ENCODE results near the gene CEMIP2.

The CEMIP2 gene

DNA sequence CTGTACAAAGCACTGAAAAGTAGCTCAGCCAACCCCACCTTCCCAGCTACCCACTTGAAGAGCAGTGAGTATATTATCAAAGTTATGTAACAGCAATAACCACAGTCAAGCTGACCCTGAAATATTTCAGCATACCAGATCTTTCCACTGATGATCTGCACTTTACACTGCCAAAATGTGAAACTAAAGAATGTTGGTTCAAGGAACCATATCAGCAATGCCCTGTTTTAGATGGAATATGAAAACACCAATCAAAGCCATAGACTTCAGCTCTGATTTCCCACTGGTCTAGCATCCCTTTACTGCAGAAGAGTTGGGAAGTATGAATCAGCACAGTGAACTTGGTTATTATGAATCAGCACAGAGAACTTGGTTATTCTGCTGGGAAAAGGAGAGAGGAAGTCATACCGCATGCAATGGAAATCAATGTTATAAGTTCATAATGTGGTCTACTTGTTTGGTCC is 20.0 kb downstream of the CEMIP2 start:
- DNase-seq: no peak

GRCh38 chr9:71747576-71747975 is 20.7 kb downstream of the CEMIP2 start:
- DNase-seq: no peak

- DNase-seq: no peak
Observed at GRCh38 chr9:71746758-71747125, 21.6 kb downstream of the CEMIP2 start.

DNA sequence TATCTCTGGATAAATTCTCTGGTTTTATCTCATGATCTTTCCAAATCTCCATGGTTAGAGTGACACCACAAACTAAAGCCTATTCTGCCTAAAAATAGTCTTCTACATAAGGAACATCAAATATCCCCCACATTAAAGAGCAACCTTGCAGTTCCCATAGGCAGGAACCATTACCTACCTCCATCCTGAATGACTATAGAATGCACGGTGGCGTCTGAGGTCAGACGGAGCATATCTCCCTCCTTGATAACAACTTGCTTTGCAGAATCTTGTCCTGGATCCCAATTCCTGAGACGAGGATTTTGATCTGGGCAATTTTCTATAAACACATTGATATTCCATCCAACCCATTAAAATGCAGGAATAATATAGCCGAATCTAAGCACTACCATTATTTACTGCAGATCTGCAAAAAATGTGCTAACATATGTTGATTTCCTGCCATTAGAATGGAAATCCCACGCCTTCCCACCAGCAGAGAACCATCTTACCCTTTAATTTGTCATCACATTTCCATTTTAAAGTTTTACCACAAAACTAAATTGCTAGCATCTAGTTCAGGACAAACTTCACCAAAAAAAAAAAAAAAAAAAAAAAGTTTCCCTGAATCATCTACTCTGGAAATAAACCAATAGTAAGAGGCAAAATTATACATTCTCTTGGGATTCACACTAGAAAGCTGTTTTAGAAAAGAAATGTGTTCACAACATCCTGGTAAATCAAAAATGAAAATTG is 22.1 kb downstream of the CEMIP2 start:
- DNase-seq: no peak

DNA sequence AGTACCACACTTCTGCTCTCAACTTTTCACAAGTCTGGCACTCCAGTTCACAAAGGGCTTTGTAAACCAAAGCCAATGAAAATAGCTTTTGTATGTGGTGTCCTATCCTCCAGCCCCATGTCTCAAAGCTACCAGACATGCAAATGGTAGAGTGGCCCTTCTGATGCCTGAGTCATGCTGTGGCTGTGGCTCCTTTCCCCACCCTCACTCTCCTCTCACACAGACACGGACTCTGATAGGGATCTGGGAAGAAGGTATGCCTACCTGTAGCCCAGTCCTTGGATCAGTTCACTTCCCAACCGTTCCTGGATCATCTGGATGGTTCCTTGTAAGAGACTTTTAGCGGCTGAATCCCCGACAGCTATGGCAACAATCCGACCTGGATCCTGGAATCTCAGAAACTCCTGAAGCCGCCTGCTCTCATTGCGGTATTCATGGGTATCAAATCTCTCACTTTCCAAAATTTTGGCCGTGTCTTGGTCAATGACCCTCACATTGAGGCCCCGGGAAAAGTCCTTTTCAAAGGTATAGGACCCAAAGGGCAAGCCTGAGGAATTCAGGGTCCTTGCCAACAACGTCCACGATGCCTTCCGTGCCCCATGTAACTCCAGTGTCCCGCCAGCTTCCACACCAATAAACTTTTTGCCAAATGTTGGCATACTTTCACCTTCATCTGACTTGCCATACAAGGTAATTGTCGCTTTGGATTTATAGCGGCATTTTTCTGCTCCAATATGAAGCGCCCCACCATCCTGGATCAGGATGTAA is 23.4 kb downstream of the CEMIP2 start:
- DNase-seq: no peak

DNA sequence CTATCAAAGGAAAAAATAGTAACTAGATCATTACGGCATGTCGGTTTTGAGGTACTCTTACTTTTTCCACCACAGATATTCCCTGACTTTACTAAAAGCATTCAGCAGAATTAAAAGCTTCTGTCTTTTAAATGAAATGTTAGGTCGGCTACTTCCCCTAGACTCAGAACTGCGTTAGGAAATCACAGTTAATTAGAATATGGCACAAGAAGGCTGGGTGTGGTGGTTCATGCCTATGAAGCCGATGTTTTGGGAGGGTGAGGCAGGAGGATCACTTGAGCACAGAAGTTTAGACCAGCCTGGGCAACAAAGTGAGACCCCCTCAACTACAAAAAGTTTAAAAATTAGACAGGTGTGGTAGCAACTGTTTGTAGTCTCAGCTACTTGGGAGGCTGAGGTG is 24.4 kb downstream of the CEMIP2 start:
- no peak for DNase-seq

DNA sequence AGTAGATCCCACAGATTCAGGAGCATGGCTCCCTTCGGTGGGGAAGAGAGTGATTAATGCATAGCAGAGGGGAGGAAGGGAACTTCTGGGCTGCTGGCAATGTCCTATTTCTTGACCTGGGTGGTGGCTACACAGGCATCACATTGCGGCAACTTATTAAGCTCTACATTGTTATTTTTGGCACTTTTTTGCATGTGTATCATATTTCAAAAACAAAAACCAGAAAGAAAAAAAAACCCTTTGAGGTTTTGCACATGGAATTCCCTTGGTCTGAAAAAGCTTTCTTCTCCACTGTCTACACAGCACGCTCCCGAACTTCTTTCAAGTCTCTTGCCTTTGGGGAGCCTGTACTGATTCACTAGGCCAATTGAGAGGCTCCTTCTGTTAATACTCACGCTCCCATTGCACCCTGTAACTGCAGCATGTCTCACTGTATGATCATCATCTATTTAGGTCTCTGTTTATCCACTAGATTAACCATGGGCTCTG is 25.1 kb downstream of the CEMIP2 start:
- no peak for DNase-seq

- DNase-seq: no peak
Observed at GRCh38 chr9:71742703-71743102, 25.6 kb downstream of the CEMIP2 start.

GRCh38 chr9:71741926-71742648 is 26.2 kb downstream of the CEMIP2 start:
- DNase-seq: no peak

- no peak for DNase-seq
Observed at GRCh38 chr9:71740199-71740598, 28.1 kb downstream of the CEMIP2 start.

DNA sequence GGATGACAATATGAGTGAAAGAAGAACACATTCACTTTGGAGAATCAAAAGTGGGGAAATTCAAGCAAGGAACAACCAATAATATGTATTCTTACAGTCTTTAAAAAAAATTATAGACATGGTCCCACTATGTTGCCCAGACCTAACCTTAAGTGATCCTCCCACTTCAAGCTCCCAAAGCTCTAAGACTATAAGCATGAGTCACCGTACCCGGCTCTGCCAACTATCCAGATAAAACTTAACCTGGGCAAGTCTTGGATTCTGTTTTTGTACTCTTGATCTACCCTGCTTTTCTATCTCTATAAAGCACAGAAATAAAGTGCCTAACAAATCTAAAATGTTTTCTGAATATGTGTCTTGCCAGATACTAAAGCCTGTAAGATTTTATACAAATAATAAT is 30.9 kb downstream of the CEMIP2 start:
- DNase-seq: no peak

DNA sequence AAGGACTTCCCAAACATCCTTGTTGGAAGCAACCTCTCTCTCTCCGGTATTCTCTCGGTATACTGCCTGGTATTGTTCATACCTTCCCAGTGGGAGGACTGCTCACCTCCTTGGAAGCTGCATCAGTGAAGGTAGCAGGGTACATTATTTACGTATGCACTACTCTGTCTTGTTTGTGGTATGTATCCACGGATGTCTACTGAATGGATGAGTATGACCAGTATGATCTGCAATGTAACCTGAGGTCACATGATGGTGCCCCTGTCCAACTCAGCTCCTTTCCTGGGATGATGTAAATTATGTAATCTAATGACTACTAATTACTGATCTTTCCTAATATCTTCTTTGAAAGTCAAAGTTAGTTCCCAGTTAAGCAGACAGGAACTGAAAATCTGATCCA is 32.1 kb downstream of the CEMIP2 start:
- no peak for DNase-seq

DNA sequence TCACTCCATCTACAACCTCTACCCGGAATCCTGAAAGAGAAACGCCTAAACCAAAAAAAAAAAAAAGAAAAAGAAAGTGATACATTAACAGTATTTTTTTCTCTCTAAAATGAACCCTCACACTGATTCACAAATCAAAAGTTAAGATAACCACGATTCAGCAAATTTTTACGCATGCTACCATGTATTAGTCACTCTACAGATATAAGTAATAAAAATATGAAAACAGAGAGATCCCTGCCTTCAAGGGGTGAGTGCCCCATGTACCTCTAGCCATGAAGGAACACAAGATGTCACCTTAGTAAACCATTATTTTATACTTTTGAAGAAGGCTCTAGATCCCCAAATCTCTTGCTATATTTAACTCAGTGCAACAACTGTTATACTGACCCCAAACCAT is 33.4 kb downstream of the CEMIP2 start:
- no peak for DNase-seq

DNA sequence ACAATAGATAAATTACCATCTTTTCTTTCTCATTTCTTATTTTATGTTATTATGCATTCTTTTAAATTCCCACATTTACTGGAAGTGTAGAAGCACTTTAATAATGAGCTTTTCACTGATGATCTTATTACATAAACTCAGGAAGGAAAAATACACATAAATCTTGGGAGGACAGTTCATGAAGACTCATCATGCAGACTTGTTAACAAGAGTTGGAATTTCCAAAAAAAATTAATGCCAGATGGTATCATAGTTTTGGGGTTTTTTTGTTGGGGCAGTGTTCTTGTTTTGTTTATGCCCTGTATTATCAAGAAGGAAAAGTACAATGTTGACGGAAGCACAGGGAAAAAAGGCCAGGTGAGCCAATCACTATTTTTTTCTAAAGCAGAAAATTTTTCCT is 35.1 kb downstream of the CEMIP2 start:
- DNase-seq: no peak

DNA sequence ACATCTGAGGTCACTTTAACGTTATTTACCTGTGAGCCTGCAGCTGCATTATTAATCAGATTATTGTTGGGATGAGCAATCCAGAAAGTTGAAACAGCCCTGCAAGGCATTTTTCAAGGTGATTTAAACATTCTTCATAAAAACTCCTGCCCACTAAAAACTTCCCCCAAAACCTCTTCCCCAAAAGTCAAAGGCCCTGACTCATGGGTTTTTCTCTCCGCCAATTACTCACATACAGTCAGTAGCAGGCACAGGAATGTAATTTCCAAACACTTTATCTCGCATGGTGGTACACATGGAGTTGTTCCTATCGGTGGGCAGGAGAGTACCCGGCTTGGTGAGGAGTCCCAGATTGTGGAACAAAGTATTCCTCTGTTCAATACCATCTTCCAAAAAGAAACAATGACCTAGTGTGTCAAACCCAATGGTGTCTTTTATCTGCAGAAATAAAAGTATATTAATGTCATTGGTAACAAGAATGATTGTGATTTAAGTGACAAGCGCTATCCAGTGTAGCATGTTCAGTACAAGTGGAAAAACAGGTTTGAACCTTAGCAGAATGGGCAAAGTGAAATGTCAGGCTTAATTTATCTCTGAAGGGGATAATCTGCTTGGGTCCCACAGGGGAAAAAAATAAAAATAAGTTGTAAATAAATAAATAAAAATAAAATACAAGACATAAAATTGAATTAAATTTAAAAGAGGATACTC is 38.3 kb downstream of the CEMIP2 start:
- DNase-seq: no peak

GRCh38 chr9:71726723-71727122 is 41.6 kb downstream of the CEMIP2 start:
- DNase-seq: no peak

- no peak for DNase-seq
Observed at GRCh38 chr9:71725590-71726338, 42.5 kb downstream of the CEMIP2 start.

DNA sequence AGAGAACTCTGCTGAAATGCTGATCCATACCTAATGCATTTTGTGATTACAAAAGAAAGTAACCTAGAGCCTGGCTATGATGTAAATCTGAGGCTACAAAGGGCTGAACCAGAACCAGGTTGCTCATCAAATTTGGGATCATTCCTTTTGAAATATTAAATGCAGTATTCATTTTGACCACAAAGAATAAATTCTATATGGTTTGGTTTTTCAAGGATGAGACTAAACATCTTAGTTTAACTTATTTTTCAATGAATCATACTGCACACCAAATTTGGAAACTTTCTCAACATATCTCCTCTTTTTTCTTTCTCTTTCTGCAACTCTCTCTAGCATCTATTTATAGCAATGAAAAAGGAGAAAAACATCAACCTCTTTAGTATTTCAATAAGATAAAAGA is 46.5 kb downstream of the CEMIP2 start:
- DNase-seq: no peak

DNA sequence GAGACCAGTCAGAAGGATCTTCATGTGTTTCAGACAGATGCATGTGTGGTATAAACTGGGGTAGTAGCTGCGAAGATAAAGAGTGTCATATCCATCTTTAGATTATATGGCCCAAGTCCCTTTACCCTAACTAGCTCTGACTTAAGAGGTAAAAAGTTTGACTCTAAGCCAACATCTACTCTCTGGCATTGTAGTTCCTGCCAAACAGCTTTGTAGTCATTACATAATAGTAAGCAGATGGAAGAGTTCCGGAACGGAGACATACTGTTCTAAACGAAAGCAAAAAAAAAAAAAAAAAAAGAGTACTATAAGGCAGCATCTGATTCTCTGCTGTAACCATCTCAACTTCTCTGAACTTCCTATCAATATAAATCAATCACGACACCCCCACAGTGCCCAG is 48.8 kb downstream of the CEMIP2 start:
- no peak for DNase-seq

DNA sequence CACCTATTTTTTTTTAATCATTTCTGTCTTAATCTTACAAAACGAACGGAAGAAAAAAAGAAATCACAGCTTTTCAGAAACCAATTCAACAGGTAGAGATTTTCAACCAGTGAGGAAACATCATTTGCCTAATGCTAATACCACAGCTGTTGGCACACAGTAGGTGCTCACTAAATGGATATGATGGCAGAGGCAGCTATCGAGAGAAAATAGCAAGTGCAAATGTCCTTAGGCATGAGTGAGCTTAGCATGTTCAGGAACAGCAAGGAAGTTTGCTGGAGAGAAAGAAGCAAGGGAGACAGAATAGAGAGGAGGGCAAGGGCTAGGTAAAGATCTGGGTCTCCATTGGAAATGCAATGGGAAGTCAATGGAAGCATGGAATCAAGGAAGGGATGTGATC is 49.2 kb downstream of the CEMIP2 start:
- no peak for DNase-seq

DNA sequence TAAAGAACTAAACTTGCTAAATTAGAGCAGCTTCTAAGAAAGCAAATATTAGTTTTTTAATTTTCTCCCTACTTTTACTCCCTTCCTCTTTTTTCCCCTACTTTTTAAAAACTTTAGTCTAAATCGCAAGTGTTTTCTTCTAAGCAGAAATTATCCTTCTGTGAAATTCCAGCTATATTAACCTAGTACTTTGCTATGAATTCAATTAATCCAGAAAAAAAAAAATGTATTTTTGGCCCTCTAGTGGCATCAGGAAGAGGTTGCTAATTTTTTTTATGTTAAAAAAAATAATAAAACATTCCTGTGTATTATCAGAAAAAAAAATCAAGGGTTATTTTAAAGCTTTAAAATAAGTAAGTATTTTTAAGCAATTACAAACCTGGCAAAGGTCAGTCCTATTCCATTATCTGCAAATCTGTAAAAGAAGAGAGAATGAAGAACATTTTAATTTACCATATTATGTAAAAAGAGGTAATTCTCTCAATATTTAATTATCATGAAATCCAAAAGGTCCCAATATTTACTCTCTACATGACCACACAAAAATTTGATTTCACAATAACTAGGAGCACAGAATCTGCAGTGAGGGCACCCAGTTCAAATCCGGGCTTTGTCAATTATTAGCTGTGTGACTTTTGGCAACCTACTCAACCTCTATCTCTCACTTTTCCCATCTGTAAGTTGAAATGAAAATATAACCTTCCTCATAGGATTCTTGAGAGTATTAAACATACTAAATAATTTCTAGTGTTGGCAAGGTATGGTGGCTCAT is 52.0 kb downstream of the CEMIP2 start:
- DNase-seq: no peak
